ENCODE data around the gene CAMSAP3. TPM values are rescaled to one million over a fixed set of nuclear protein-coding genes. Genes with fewer than 3 reads are reported as not detected.
A peak's percentile ranks its signal among the peaks of the same experiment; 100 is the strongest.

Gene CAMSAP3
- total RNA-seq, 1 experiment from 2014 or later, result 28.4 TPM

DNA sequence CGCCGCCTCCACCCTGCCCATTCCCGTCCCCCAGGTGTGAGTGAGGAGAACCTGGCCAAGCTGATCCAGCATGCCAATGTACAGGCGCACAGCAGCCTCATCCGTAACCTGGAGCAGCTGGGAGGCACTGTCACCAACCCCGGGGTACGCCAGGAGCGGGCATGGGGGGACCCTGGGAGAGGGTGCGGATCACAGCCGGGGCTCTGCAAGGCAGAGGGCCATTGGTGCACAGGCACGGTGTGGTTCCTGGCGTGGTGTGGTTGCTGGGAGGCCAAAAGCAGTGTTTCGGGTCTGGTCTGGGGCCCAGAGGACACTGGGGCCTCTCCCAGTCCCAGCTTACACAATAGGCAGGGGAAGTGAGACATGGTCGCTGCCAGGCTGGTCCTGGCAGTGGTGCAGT is 49.5 kb downstream of the CAMSAP3 start:
- no peak overlapping the region for H3K4me3 Mint-ChIP-seq
- Histone ChIP-seq H2BK120ac (ENCODE audit: low read depth, low read length, poor library complexity, severe bottlenecking) (no peak overlapping the region), H3K27ac (ENCODE audit: insufficient read length, low read depth, low read length) (no peak overlapping the region), H3K4me1 (ENCODE audit: insufficient read depth, low read length) (no peaks in the 10 kb centered on the region), H2BK5ac (ENCODE audit: insufficient read length, low read length) (no peak overlapping the region), H3K9ac (ENCODE audit: extremely low read depth, insufficient read length, low read length) (no peak overlapping the region), H2BK15ac (ENCODE audit: low read depth, low read length) (peak overlapping the region; percentile 27; the same call in 1 of the 2 replicates), H3K79me2 (ENCODE audit: insufficient read depth, low read length) (no peaks in the 10 kb centered on the region), H3K4ac (ENCODE audit: low read depth, low read length) (no peak overlapping the region), H3K18ac (ENCODE audit: insufficient read length, low read depth, low read length) (no peak overlapping the region), H3K9me3 (ENCODE audit: control insufficient read depth, low read depth, low read length) (no peaks in the 10 kb centered on the region), H2AK5ac (ENCODE audit: insufficient read length, low read length) (no peak overlapping the region), H3K56ac (ENCODE audit: insufficient read length, low read depth, low read length) (no peak overlapping the region), H3K23ac (ENCODE audit: insufficient read length, low read depth, low read length) (no peak overlapping the region), H3K23me2 (ENCODE audit: insufficient read length, low read depth, low read length, poor library complexity, severe bottlenecking) (no peaks in the 10 kb centered on the region), H3K4me2 (ENCODE audit: insufficient read depth, insufficient read length, low read length) (no peak overlapping the region), H4K91ac (ENCODE audit: insufficient read length, low read depth, low read length) (no peak overlapping the region), H2BK12ac (ENCODE audit: insufficient read length, low read depth, low read length) (no peak overlapping the region), H2BK20ac (ENCODE audit: low read depth, low read length, poor library complexity, severe bottlenecking) (no peak overlapping the region), H4K5ac (ENCODE audit: insufficient read length, low read depth, low read length) (no peak overlapping the region), H4K20me1 (ENCODE audit: control insufficient read depth, insufficient read depth, insufficient read length) (no peaks in the 10 kb centered on the region), H4K8ac (replicated peaks; ENCODE audit: insufficient read length, low read depth, low read length) (no peak overlapping the region), H3T11ph (ENCODE audit: low read length) (no peak overlapping the region), H3K79me1 (ENCODE audit: insufficient read depth, low read depth, low read length, poor library complexity, severe bottlenecking) (no peaks in the 10 kb centered on the region), H3K27me3 (ENCODE audit: insufficient read depth, low read length) (no peaks in the 10 kb centered on the region), H3K14ac (ENCODE audit: insufficient read depth, low read length) (no peak overlapping the region; the same call in 1 of the 2 replicates), H2AFZ (ENCODE audit: low read length) (no peak overlapping the region)
- WGBS (ENCODE audit: extremely low coverage, insufficient read length, low lambda C conversion rate), result no CpG with 5 or more reads among the region's 14 CpGs
- peaks cover 7% of the 10 kb centered on the region for H3K27me3 Mint-ChIP-seq (ENCODE audit: low read depth)
- no peak overlapping the region for H3K27ac Mint-ChIP-seq
- peaks cover 2 to 18% (median 11%) of the 10 kb centered on the region in 3 experiments for H3K36me3 Mint-ChIP-seq (ENCODE audit: insufficient read depth in 1 of 3, low read depth in 3 of 3)
- TF ChIP-seq, protein P1, sequence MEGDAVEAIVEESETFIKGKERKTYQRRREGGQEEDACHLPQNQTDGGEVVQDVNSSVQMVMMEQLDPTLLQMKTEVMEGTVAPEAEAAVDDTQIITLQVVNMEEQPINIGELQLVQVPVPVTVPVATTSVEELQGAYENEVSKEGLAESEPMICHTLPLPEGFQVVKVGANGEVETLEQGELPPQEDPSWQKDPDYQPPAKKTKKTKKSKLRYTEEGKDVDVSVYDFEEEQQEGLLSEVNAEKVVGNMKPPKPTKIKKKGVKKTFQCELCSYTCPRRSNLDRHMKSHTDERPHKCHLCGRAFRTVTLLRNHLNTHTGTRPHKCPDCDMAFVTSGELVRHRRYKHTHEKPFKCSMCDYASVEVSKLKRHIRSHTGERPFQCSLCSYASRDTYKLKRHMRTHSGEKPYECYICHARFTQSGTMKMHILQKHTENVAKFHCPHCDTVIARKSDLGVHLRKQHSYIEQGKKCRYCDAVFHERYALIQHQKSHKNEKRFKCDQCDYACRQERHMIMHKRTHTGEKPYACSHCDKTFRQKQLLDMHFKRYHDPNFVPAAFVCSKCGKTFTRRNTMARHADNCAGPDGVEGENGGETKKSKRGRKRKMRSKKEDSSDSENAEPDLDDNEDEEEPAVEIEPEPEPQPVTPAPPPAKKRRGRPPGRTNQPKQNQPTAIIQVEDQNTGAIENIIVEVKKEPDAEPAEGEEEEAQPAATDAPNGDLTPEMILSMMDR (conservative IDR thresholded peaks at IDR 0.05), result no peak
- no peak for DNase-seq
- H3K9me3 Mint-ChIP-seq, result no peaks in the 10 kb centered on the region; a peak in 1 of 5 replicates
- peaks cover 0 to 8% of the 10 kb centered on the region in 2 experiments; a peak in 2 of 4 replicates for H3K4me1 Mint-ChIP-seq

All from H9 (cell line).